ENCODE results near the gene DAB2.

Gene DAB2

GRCh38 chr5:39333104-39333503 is 91.7 kb downstream of the DAB2 start:
- Histone ChIP-seq H3K4me1 (ENCODE audit: control insufficient read depth, insufficient read depth, low read length, poor library complexity, severe bottlenecking) (no peaks in the 10 kb centered on the region), H3K27ac (ENCODE audit: insufficient read depth, low read length, poor library complexity, severe bottlenecking) (no peak overlapping the region), H3K36me3 (ENCODE audit: control insufficient read depth, insufficient read depth, low read length) (no peaks in the 10 kb centered on the region), H3K27me3 (replicated peaks; ENCODE audit: control insufficient read depth, insufficient read depth, low read length, poor library complexity, severe bottlenecking) (no peaks in the 10 kb centered on the region), H3K9me3 (ENCODE audit: control insufficient read depth, low read length) (no peaks in the 10 kb centered on the region), H3K4me3 (ENCODE audit: insufficient read depth, low read depth, low read length, poor library complexity, severe bottlenecking) (no peak overlapping the region)
- DNase-seq: no peak

GRCh38 chr5:39331861-39332381 is 92.9 kb downstream of the DAB2 start:
- no peaks in the 10 kb centered on the region for H3K4me1 ChIP-seq (ENCODE audit: control insufficient read depth, insufficient read depth, low read length, poor library complexity, severe bottlenecking)
- no peaks in the 10 kb centered on the region for H3K9me3 ChIP-seq (ENCODE audit: control insufficient read depth, low read length)

GRCh38 chr5:39328731-39329130 is 96.0 kb downstream of the DAB2 start:
- H3K4me1 ChIP-seq (ENCODE audit: control insufficient read depth, insufficient read depth, low read length, poor library complexity, severe bottlenecking): no peaks in the 10 kb centered on the region
- no peaks in the 10 kb centered on the region for H3K27me3 ChIP-seq (replicated peaks; ENCODE audit: control insufficient read depth, insufficient read depth, low read length, poor library complexity, severe bottlenecking)
- DNase-seq: no peak
- H3K9me3 ChIP-seq (ENCODE audit: control insufficient read depth, low read length): no peaks in the 10 kb centered on the region
- no peak overlapping the region for H3K27ac ChIP-seq (ENCODE audit: insufficient read depth, low read length, poor library complexity, severe bottlenecking)
- no peaks in the 10 kb centered on the region for H3K36me3 ChIP-seq (ENCODE audit: control insufficient read depth, insufficient read depth, low read length)
- no peak overlapping the region for H3K4me3 ChIP-seq (ENCODE audit: insufficient read depth, low read depth, low read length, poor library complexity, severe bottlenecking)

More at GRCh38 chr5:39331861-39332381, 92.9 kb downstream of the DAB2 start:
- H3K27me3 ChIP-seq (replicated peaks; ENCODE audit: control insufficient read depth, insufficient read depth, low read length, poor library complexity, severe bottlenecking): no peaks in the 10 kb centered on the region
- no peak overlapping the region for H3K4me3 ChIP-seq (ENCODE audit: insufficient read depth, low read depth, low read length, poor library complexity, severe bottlenecking)
- no peaks in the 10 kb centered on the region for H3K36me3 ChIP-seq (ENCODE audit: control insufficient read depth, insufficient read depth, low read length)
- H3K27ac ChIP-seq (ENCODE audit: insufficient read depth, low read length, poor library complexity, severe bottlenecking): no peak overlapping the region
- no peak for DNase-seq

GRCh38 chr5:39323542-39323941 is 101.2 kb downstream of the DAB2 start:
- no peaks in the 10 kb centered on the region for H3K36me3 ChIP-seq (ENCODE audit: control insufficient read depth, insufficient read depth, low read length)
- H3K27me3 ChIP-seq (replicated peaks; ENCODE audit: control insufficient read depth, insufficient read depth, low read length, poor library complexity, severe bottlenecking): peaks cover 8% of the 10 kb centered on the region
- H3K4me3 ChIP-seq (ENCODE audit: insufficient read depth, low read depth, low read length, poor library complexity, severe bottlenecking): no peak overlapping the region
- DNase-seq: no peak
- no peaks in the 10 kb centered on the region for H3K4me1 ChIP-seq (ENCODE audit: control insufficient read depth, insufficient read depth, low read length, poor library complexity, severe bottlenecking)
- H3K9me3 ChIP-seq (ENCODE audit: control insufficient read depth, low read length): no peaks in the 10 kb centered on the region
- H3K27ac ChIP-seq (ENCODE audit: insufficient read depth, low read length, poor library complexity, severe bottlenecking): no peak overlapping the region
